Stomach smooth muscle (tissue), 2 donors: Measurements from ENCODE around the gene CLEC16A.

Experiments
- H3K27ac ChIP-seq: one replicate; pipeline ENCODE4 v1.7.0; 2013; ENCODE audit warnings: mild to moderate bottlenecking, low read length, inconsistent platforms
- H3K27me3 ChIP-seq, 2 donors: one replicate each; pipeline ENCODE4 v1.7.0; 2013; ENCODE audit warnings: low read length in 2 of 2; ENCODE audit not compliant: insufficient read depth in 2 of 2, control insufficient read depth in 1 of 2
- H3K36me3 ChIP-seq, 2 donors: one replicate each; pipeline ENCODE4 v1.7.0; 2013; ENCODE audit warnings: low read length in 2 of 2; ENCODE audit not compliant: control insufficient read depth in 2 of 2, insufficient read depth in 2 of 2
- H3K4me1 ChIP-seq: one replicate; pipeline ENCODE4 v1.7.0; 2013; ENCODE audit warnings: low read length; ENCODE audit not compliant: control insufficient read depth, insufficient read depth
- H3K4me3 ChIP-seq, 2 donors: one replicate each; pipeline ENCODE4 v1.7.0; 2013; ENCODE audit warnings: low read length in 2 of 2
- H3K9ac ChIP-seq, 2 donors: one replicate each; pipeline ENCODE4 v1.7.0; 2013; ENCODE audit warnings: low read length in 2 of 2, mild to moderate bottlenecking in 1 of 2
- H3K9me3 ChIP-seq, 2 donors: one replicate each; pipeline ENCODE4 v1.7.0; 2013; ENCODE audit warnings: low read length in 2 of 2; ENCODE audit not compliant: control insufficient read depth in 2 of 2
- donor health status: healthy.
- donor health status: Pancreatic carcinoma.

CLEC16A gene

DNA sequence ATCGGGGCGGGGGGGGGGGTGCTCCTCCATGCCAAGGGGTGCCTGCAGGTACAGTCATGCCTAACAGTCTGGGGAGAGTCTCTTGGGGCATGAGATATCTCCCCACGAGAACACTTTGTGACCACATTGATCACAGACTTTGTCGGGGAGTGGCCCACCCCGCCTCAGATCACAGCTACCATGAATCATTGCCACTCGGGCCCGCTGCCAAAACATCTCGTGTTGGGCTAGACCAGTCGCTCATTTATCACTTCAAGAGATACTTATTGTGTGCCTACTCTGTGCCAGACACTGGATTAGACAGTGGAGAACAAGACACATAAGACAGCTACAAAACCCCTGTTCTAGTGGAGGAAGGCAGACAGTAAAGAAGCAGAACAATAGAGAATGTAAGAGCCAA, 72.6 kb downstream of the CLEC16A start:
- Histone ChIP-seq H3K9ac (no peak overlapping the region), H3K4me3 (no peak overlapping the region), H3K9me3 (no peaks in the 10 kb centered on the region), H3K36me3 (peaks cover 7 to 18% of the 10 kb centered on the region in 2 donors), H3K27ac (no peak overlapping the region), H3K27me3 (no peaks in the 10 kb centered on the region), H3K4me1 (peaks cover 3% of the 10 kb centered on the region)

DNA sequence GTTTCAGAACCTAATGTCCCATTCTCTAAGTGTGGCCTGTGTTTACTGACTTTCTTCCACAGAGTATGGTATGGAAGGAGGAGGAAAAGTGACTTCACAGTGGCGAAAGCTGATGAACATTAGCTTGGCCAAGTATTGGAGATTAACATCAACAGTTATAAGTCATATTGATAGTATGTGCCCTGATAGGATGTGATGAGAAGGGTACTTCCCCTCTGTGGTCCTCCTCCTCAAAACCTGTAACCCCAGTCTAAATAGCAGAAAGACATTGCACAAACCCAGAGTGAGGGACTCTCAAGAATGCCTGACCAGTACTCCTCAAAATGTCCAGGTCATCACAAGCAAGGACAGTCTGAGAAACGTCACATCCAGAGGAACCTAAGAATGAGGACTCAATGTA, 73.1 kb downstream of the CLEC16A start:
- Histone ChIP-seq H3K4me3 (no peak overlapping the region), H3K36me3 (peaks cover 8 to 18% of the 10 kb centered on the region in 2 donors), H3K9me3 (no peaks in the 10 kb centered on the region), H3K9ac (no peak overlapping the region), H3K4me1 (peaks cover 3% of the 10 kb centered on the region), H3K27me3 (no peaks in the 10 kb centered on the region), H3K27ac (no peak overlapping the region)

DNA sequence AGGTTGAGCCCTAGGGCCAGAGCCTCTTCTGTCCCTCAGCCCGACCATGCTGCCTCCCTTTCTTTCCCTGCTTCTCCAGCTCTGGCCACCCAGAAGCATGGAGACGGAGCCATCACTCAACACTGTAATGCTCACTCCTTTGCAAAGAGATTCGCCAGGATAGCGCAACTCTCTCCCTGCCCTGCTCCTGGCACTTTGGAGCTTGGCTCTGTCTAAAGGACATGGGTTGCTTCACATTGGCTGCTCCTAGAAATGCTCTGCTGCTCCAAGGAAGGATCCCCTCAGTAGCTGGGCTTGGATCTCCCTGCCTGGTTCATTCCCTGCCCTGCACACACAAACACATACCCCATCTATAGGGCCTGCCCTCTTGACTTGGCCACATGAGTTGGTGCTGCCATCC, 76.0 kb downstream of the CLEC16A start:
- H3K4me1 ChIP-seq: peaks cover 3% of the 10 kb centered on the region
- H3K9ac ChIP-seq: no peak overlapping the region
- peaks cover 14 to 28% of the 10 kb centered on the region in 2 donors for H3K36me3 ChIP-seq
- H3K9me3 ChIP-seq: no peaks in the 10 kb centered on the region
- H3K4me3 ChIP-seq: no peak overlapping the region
- no peak overlapping the region for H3K27ac ChIP-seq
- H3K27me3 ChIP-seq: no peaks in the 10 kb centered on the region

DNA sequence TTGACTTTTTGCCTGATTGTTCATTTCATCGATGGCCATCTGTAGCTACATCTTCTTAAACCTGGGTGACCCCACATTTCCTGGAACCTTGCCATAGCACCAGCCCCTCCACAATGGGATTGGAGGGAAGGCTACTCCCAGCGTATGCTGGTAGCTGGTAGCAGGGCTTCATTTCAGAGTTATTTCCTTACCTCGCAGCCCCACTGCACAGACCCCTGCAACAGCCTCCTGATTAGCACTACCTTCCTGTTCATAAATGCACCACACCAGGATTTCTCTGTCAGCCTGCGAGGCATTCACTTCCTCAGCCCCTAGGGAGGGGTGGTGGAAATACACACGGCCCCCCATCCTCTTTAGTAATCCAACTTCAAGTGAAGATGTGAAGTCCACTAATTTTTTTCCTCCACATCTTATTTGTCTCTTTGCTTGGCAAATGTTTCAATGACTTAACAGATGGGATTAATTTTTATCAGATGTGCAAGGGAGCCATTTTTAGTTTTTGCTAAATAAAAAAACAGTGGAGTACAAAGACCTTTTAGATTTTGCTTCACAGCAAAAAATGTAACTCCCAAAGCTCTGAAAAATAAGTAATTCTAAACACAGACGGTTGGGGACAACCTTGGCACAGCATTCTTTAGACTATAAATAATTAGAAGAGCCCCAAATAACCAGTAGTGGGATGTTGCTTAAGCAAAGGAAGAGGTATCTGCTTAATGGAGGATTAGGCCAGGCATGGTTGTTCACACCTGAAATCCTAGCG, 76.6 kb downstream of the CLEC16A start:
- H3K27ac ChIP-seq: no peak overlapping the region
- H3K9ac ChIP-seq: no peak overlapping the region
- H3K4me1 ChIP-seq: no peaks in the 10 kb centered on the region
- peaks cover 16 to 34% of the 10 kb centered on the region in 2 donors for H3K36me3 ChIP-seq
- H3K9me3 ChIP-seq: no peaks in the 10 kb centered on the region
- H3K27me3 ChIP-seq: no peaks in the 10 kb centered on the region
- H3K4me3 ChIP-seq: no peak overlapping the region

DNA sequence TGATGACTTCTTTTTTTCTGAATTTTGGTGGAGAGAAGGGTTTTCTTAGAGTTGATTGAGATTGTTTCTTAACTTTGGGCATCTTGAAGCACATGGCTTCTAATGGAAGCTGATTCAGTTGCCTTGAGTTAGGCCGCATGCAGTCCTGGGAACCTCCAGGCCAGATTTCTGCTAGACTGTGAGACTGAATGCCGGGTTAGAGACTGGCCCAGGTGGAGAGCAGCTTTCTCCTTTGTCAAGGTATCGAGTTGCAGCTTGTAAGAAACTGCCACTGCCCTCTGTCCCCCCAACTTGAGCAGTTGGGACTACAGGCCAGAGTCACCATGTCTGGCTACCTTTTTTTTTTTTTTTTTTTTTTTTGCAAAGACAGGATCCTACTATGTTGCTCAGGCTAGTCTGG, 77.6 kb downstream of the CLEC16A start:
- H3K9ac ChIP-seq: no peak overlapping the region
- H3K27ac ChIP-seq: no peak overlapping the region
- H3K9me3 ChIP-seq: peaks cover 0 to 3% of the 10 kb centered on the region in 2 donors
- peaks cover 20 to 44% of the 10 kb centered on the region in 2 donors for H3K36me3 ChIP-seq
- no peaks in the 10 kb centered on the region for H3K4me1 ChIP-seq
- H3K27me3 ChIP-seq: no peaks in the 10 kb centered on the region
- H3K4me3 ChIP-seq: no peak overlapping the region

DNA sequence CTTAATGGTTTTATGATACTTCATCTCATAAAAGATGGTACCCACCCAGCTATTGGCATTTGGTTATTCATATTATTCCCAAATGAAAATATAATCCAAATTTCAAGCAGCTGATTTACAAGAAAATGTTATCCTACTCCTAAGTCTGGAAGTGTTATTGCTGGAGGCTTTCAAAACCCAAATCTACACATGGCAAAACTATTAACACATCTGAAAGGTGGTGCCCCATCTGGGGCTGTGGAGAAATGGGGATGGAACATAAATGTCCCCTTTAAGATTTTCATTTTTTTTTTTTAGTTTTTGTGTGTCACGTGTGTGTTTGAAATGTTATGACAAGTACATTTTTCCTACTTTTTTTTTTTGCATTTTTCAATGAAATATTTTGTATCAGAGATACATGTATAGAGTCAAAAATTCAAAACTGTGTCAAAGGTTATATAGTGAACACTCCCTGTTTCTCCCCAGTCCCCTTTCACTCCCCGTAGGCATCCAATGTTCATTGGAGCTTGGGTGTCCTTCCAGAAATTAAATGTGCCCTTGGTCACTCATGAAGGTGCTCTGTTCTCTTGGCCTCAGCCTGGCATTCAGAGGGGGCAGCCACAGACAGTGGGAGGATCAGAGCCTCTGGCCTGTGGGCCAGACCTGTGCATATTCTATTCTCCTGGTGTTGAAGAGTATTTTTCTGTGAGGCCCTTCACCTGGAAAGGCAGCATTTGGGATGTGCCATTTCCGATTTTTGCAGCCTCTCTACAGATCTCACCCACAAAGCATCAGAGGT, 79.1 kb downstream of the CLEC16A start:
- H3K27ac ChIP-seq: no peak overlapping the region
- H3K9me3 ChIP-seq: peaks cover 0 to 3% of the 10 kb centered on the region in 2 donors
- H3K36me3 ChIP-seq: peaks cover 21 to 45% of the 10 kb centered on the region in 2 donors
- H3K27me3 ChIP-seq: no peaks in the 10 kb centered on the region
- no peaks in the 10 kb centered on the region for H3K4me1 ChIP-seq
- no peak overlapping the region for H3K9ac ChIP-seq
- no peak overlapping the region for H3K4me3 ChIP-seq

DNA sequence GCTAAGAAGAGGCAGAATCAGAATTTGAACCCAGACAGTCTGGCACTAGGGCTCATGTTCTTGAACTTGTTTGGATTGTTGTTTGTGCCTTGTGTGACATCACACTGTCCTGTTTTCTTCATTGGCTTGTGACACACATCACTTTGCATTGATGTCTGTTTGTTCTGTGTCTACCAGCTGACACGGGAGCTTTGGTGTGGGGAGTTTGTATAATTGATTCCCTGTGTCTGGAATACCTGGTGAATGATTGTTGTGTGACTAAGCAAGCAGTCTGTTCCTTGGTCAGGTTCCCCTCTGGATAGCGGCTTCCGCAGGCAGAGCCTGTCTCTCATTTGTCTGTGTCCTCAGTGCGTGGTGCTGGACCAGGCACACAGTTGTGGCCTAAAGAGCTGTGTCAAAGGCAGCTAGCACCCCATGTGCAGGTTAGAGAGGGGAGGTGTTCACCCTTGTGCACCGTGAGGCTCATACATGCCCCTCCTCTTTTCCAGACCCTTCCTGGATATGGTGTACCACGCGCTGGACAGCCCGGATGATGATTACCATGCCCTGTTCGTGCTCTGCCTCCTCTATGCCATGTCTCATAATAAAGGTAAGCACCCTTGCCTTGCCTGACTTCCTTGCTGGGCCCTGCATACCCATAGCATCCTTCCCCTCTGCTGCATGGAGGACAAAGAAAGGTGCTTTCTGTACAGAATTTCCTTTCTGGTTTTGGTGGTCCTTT, 80.1 kb downstream of the CLEC16A start:
- Histone ChIP-seq H3K9me3 (peaks cover 0 to 8% of the 10 kb centered on the region in 2 donors), H3K4me1 (no peaks in the 10 kb centered on the region), H3K9ac (no peak overlapping the region), H3K27ac (no peak overlapping the region), H3K36me3 (peaks cover 24 to 49% of the 10 kb centered on the region in 2 donors), H3K27me3 (no peaks in the 10 kb centered on the region), H3K4me3 (no peak overlapping the region)

DNA sequence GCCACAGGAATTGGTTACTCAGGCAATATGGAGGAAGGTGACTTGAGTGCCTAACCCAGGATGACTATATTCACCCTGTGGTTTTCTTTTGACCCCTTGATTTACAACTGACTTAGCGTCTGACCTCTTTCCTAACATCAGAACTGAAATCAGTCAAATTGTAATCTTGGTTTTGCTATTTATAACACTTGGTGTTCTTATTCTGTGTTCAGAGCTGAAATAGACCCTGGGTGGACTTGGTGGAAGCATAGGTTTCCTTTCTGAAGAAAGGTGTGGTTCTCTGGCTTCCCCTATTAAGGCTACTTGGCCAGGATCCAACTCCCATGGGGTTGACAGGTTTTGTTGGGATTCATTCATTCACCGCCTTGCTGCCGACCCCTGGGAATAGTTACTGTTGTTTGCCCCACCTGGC, 80.8 kb downstream of the CLEC16A start:
- Histone ChIP-seq H3K4me1 (no peaks in the 10 kb centered on the region), H3K27me3 (no peaks in the 10 kb centered on the region), H3K9ac (no peak overlapping the region), H3K36me3 (peaks cover 24 to 48% of the 10 kb centered on the region in 2 donors), H3K4me3 (no peak overlapping the region), H3K9me3 (peaks cover 0 to 8% of the 10 kb centered on the region in 2 donors), H3K27ac (no peak overlapping the region)

DNA sequence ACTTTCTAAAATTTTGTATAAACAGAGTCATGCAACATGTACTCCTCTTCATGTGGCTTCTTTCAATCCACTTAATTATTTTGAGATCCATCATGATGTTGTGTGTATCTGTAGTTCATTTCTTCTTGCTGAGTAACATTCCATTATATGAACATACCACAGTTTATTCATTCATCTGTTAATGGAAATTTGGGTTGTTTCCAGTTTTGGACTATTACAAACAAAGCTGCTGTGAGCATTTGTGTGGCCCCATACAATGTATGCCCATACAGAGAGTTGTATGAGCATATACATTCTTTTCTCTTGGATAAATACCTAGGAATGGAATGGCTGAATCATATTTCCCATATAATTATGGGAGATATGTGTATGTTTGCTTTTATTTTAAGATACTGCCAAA, 85.6 kb downstream of the CLEC16A start:
- Histone ChIP-seq H3K4me3 (no peak overlapping the region), H3K4me1 (peaks cover 13% of the 10 kb centered on the region), H3K9ac (no peak overlapping the region), H3K27me3 (no peaks in the 10 kb centered on the region), H3K36me3 (peaks cover 15 to 25% of the 10 kb centered on the region in 2 donors), H3K9me3 (peaks cover 0 to 8% of the 10 kb centered on the region in 2 donors), H3K27ac (no peak overlapping the region)

DNA sequence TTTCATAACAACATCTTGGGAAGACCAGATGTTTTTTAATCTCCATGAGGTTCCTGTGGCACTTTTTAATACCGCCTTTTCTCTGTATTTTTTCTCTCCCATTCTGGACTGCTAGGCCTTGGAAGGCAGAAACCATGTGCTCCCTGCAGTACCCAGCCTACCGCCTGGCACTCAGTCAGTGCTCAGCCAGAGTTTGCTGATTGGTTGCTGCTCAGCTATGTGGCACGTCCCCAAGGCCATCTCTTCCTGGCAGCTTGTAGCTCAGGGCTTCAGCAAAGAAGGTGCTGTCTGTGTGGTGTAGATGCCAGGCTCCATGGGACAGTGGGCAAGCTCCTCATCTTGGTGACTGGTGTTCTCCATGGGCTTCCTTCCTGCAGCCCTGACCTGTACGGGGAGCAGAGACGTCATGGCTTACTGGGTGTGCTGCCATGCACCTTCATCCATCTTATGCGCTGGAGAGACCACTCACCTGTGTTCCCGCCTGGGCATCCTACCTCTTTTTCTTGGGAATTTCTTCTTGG, 86.7 kb downstream of the CLEC16A start:
- Histone ChIP-seq H3K4me1 (peaks cover 13% of the 10 kb centered on the region), H3K27ac (no peak overlapping the region), H3K27me3 (no peaks in the 10 kb centered on the region), H3K9ac (no peak overlapping the region), H3K9me3 (peaks cover 0 to 8% of the 10 kb centered on the region in 2 donors), H3K4me3 (no peak overlapping the region), H3K36me3 (peaks cover 13 to 14% of the 10 kb centered on the region in 2 donors)
